CD4-positive, alpha-beta T cell (primary cell): Measurements from ENCODE around the gene ASTN2. TPM values are rescaled to one million over a fixed set of nuclear protein-coding genes. Genes with fewer than 3 reads are reported as not detected.

Experiments used
- ATAC-seq: fragments of 200-7000 bp; cut with Tn5 transposase; one replicate; pipeline ENCODE4 v1.10.0; 2022; ENCODE audit warnings: mild to moderate bottlenecking; ENCODE audit not compliant: poor library complexity
- CTCF ChIA-PET: fragments of 350-600 bp; sonication (Branson Sonifier 250); formaldehyde crosslinking; loops from one replicate; lab custom pipeline; 2021; ENCODE audit warnings: antibody characterized with exemption, inconsistent platforms; lab: Charles Lee
- POLR2A ChIA-PET: fragments of 350-600 bp; sonication (Branson Sonifier 250); formaldehyde crosslinking; loops from one replicate; lab custom pipeline; 2021; ENCODE audit warnings: antibody characterized with exemption, inconsistent platforms; lab: Charles Lee
- DNase-seq, 14 experiments: peaks; one replicate each; pipeline ENCODE4 v3.0.0-alpha.2; 2013 to 2020; ENCODE audit warnings: mixed read lengths in 2 of 14
- H3K27ac ChIP-seq, 2 donors: one replicate each; pipeline versions ENCODE4 v1.5.1 to v1.7.0; 2013; ENCODE audit warnings: low read length in 2 of 2, low read depth in 1 of 2, mild to moderate bottlenecking in 1 of 2
- H3K27me3 ChIP-seq, 2 experiments: 1 replicate in 1 of 2; 2 replicates in 1 of 2; pipeline versions ENCODE4 v1.6.1 to v1.7.0; 2013; ENCODE audit warnings: low read length in 2 of 2, control low read depth in 1 of 2, mild to moderate bottlenecking in 1 of 2, moderate library complexity in 1 of 2; ENCODE audit not compliant: insufficient read depth in 2 of 2, control insufficient read depth in 1 of 2
- H3K36me3 ChIP-seq: one replicate; pipeline ENCODE4 v1.6.1; 2013; ENCODE audit warnings: low read length, control low read depth; ENCODE audit not compliant: insufficient read depth
- H3K4me1 ChIP-seq: one replicate; pipeline ENCODE4 v1.6.1; 2013; ENCODE audit warnings: low read length, control low read depth; ENCODE audit not compliant: insufficient read depth
- H3K4me3 ChIP-seq: one replicate; pipeline ENCODE4 v1.5.1; 2013; ENCODE audit warnings: mild to moderate bottlenecking, low read length, moderate library complexity
- H3K9me3 ChIP-seq, 2 experiments: 1 replicate in 1 of 2; 2 replicates in 1 of 2; pipeline versions ENCODE4 v1.6.1 to v1.7.0; 2013; ENCODE audit warnings: low read length in 2 of 2, mild to moderate bottlenecking in 2 of 2, control low read depth in 1 of 2, moderate library complexity in 1 of 2; ENCODE audit not compliant: control insufficient read depth in 1 of 2, insufficient read depth in 1 of 2
- H3K27ac Mint-ChIP-seq: one replicate; pipeline ENCODE4 v1.8.0; 2020; ENCODE audit warnings: mixed read lengths
- H3K27me3 Mint-ChIP-seq: one replicate; pipeline ENCODE4 v1.8.0; 2021; ENCODE audit warnings: mixed read lengths
- H3K36me3 Mint-ChIP-seq: one replicate; pipeline ENCODE4 v1.8.0; 2021; ENCODE audit warnings: low read depth, mixed read lengths
- H3K4me1 Mint-ChIP-seq: one replicate; pipeline ENCODE4 v1.8.0; 2021; ENCODE audit warnings: low read depth, mixed read lengths
- H3K4me3 Mint-ChIP-seq: one replicate; pipeline ENCODE4 v1.8.0; 2020; ENCODE audit warnings: mild to moderate bottlenecking, mixed read lengths
- H3K9me3 Mint-ChIP-seq: one replicate; pipeline ENCODE4 v1.8.0; 2020; ENCODE audit warnings: mixed read lengths
- CTCF ChIP-seq: fragments of 200-600 bp; IDR thresholded peaks from one replicate; pipeline ENCODE4 v1.8.0; 2022; ENCODE audit warnings: antibody characterized with exemption, mild to moderate bottlenecking
- intact Hi-C, 2 experiments: fragments of 100-400 bp; cut with DNase I in 1 of 2; cut with micrococcal nuclease in 1 of 2; formaldehyde crosslinking; loops; one replicate each; pipeline versions ENCODE4 v1.15.1 to v1.9.0; 2023 to 2025; cut with DNase I, micrococcal nuclease
- total RNA-seq, 174 experiments: library from RNA in 2 of 174; stranded (reverse) in 2 of 174; gene quantifications; one replicate each; pipeline ENCODE4 v1.2.3 and lab custom pipeline; 2021 to 2026

The ASTN2 gene
- total RNA-seq, 2 experiments from 2014 or later = 2.3 to 2.4 TPM

GRCh38 chr9:116905171-116905588, 509.7 kb downstream of the ASTN2 start:
- no peak for TF ChIP-seq CTCF
- intact Hi-C loops = no loop called here
- H3K27me3 Mint-ChIP-seq = no peaks in the 10 kb centered on the region
- Histone ChIP-seq H3K27me3 (no peaks in the 10 kb centered on the region), H3K4me1 (no peaks in the 10 kb centered on the region), H3K27ac (no peak overlapping the region), H3K36me3 (no peaks in the 10 kb centered on the region), H3K9me3 (peaks cover 0 to 7% of the 10 kb centered on the region in 2 experiments), H3K4me3 (no peak overlapping the region)
- ChIA-PET CTCF (no interaction called here), POLR2A (no interaction called here)
- no peaks in the 10 kb centered on the region for H3K9me3 Mint-ChIP-seq
- no peak for DNase-seq
- H3K4me1 Mint-ChIP-seq = no peaks in the 10 kb centered on the region
- H3K4me3 Mint-ChIP-seq = no peak overlapping the region
- H3K27ac Mint-ChIP-seq = no peak overlapping the region
- H3K36me3 Mint-ChIP-seq = no peaks in the 10 kb centered on the region
- ATAC-seq = no peak

- DNase-seq (no peak), ATAC-seq (no peak)
- no peak overlapping the region for H3K4me3 Mint-ChIP-seq
- peaks cover 0 to 7% of the 10 kb centered on the region in 2 experiments for H3K9me3 ChIP-seq
- H3K36me3 ChIP-seq = no peaks in the 10 kb centered on the region
- H3K9me3 Mint-ChIP-seq = peaks cover 2% of the 10 kb centered on the region
- no peak overlapping the region for H3K27ac ChIP-seq
- no peak overlapping the region for H3K27ac Mint-ChIP-seq
- no peaks in the 10 kb centered on the region for H3K36me3 Mint-ChIP-seq
- H3K4me3 ChIP-seq = no peak overlapping the region
- no peaks in the 10 kb centered on the region for H3K4me1 ChIP-seq
- H3K4me1 Mint-ChIP-seq = no peaks in the 10 kb centered on the region
- POLR2A ChIA-PET = no interaction called here
- CTCF ChIA-PET = no interaction called here
- H3K27me3 Mint-ChIP-seq = no peaks in the 10 kb centered on the region
- no peak for TF ChIP-seq CTCF
- intact Hi-C loops = no loop called here
- H3K27me3 ChIP-seq = no peaks in the 10 kb centered on the region
These were observed 510.7 kb downstream of the ASTN2 start for GRCh38 chr9:116904165-116904564.

GRCh38 chr9:116901260-116901659, 513.6 kb downstream of the ASTN2 start:
- Mint-ChIP-seq H3K9me3 (peaks cover 6% of the 10 kb centered on the region), H3K27me3 (no peaks in the 10 kb centered on the region), H3K27ac (no peak overlapping the region), H3K4me3 (no peak overlapping the region), H3K36me3 (no peaks in the 10 kb centered on the region), H3K4me1 (no peaks in the 10 kb centered on the region)
- H3K4me1 ChIP-seq = no peaks in the 10 kb centered on the region
- intact Hi-C loops = no loop called here
- POLR2A ChIA-PET = no interaction called here
- TF ChIP-seq CTCF = no peak
- no peak for ATAC-seq
- no peaks in the 10 kb centered on the region for H3K36me3 ChIP-seq
- DNase-seq = no peak
- no peaks in the 10 kb centered on the region for H3K27me3 ChIP-seq
- CTCF ChIA-PET = no interaction called here
- H3K4me3 ChIP-seq = no peak overlapping the region
- no peak overlapping the region for H3K27ac ChIP-seq
- H3K9me3 ChIP-seq = peaks cover 0 to 7% of the 10 kb centered on the region in 2 experiments
